OCI-LY3 (cell line): ENCODE results near the gene NPPC.

Source experiments
- H2AFZ ChIP-seq: fragments of 200-600, 300-600 bp; shearing (Covaris generic); 2 replicates; pipeline ENCODE4 v1.6.0; 2014; ENCODE audit warnings: antibody characterized with exemption, low read depth, low read length
- H3K27ac ChIP-seq: fragments of 200-600, 300-600 bp; sonication (generic); 2 replicates; pipeline ENCODE4 v1.5.1; 2014; ENCODE audit warnings: mild to moderate bottlenecking, low read length, moderate library complexity, mixed read lengths
- H3K27me3 ChIP-seq: fragments of 200-600, 300-600 bp; sonication (generic); 2 replicates; pipeline ENCODE4 v1.6.1; 2014; ENCODE audit warnings: low read depth, low read length, mixed read lengths
- H3K36me3 ChIP-seq: fragments of 200-600, 300-600 bp; sonication (generic); replicated peaks from 2 replicates; pipeline ENCODE3; 2014; ENCODE audit warnings: low read depth, low read length, mixed read lengths
- H3K4me1 ChIP-seq: fragments of 300-600, 200-600 bp; sonication (generic); 2 replicates; pipeline ENCODE4 v1.6.1; 2014; ENCODE audit warnings: low read length, mixed read lengths
- H3K4me2 ChIP-seq: fragments of 200-600, 300-600 bp; sonication (generic); 2 replicates; pipeline ENCODE4 v1.6.1; 2014; ENCODE audit warnings: low read length, mixed read lengths
- H3K4me3 ChIP-seq: fragments of 300-600, 200-600 bp; sonication (generic); 2 replicates; pipeline ENCODE4 v1.5.1; 2014; ENCODE audit warnings: antibody characterized with exemption, mild to moderate bottlenecking, low read length, moderate library complexity
- H3K79me2 ChIP-seq: fragments of 300-600, 200-600 bp; shearing (Covaris generic); 2 replicates; pipeline ENCODE4 v1.6.1; 2014; ENCODE audit warnings: mild to moderate bottlenecking, low read length, mixed read lengths
- H3K9ac ChIP-seq: fragments of 300-600, 200-600 bp; shearing (Covaris generic); 2 replicates; pipeline ENCODE4 v1.6.0; 2014; ENCODE audit warnings: mild to moderate bottlenecking, low read length, moderate library complexity
- H3K9me3 ChIP-seq: fragments of 200-600, 300-600 bp; shearing (Covaris generic); 2 replicates; pipeline ENCODE4 v1.6.1; 2014; ENCODE audit warnings: low read length, mixed read lengths; ENCODE audit not compliant: insufficient read depth
- H4K20me1 ChIP-seq: fragments of 200-600, 300-600 bp; sonication (generic); 2 replicates; pipeline ENCODE4 v1.6.1; 2016; ENCODE audit warnings: low read length, mixed read lengths; ENCODE audit not compliant: insufficient read depth
- CTCF ChIP-seq: fragments of 200-600, 300-600 bp; sonication (generic); IDR thresholded peaks from 2 replicates; pipeline ENCODE4 v1.5.1; 2014; ENCODE audit warnings: antibody characterized with exemption, low read length, low read depth
- EZH2phosphoT487 ChIP-seq: fragments of 200-600 bp; shearing (Covaris generic); IDR thresholded peaks from 2 replicates; pipeline ENCODE4 v1.6.1; 2018; ENCODE audit warnings: antibody characterized with exemption, mixed run types, low read depth

Gene NPPC

GRCh38 chr2:231929961-231930592 lies 3.9 kb upstream of the NPPC start:
- H4K20me1 ChIP-seq, result no peaks in the 10 kb centered on the region
- H3K9me3 ChIP-seq, result no peaks in the 10 kb centered on the region
- TF ChIP-seq CTCF (peak; percentile 47), EZH2phosphoT487 (no peak)
- H3K27me3 ChIP-seq, result no peaks in the 10 kb centered on the region; the same call in 1 of the 2 replicates
- no peak overlapping the region for H3K4me2 ChIP-seq
- H3K4me3 ChIP-seq, result no peak overlapping the region
- no peaks in the 10 kb centered on the region for H3K36me3 ChIP-seq
- H3K4me1 ChIP-seq, result no peaks in the 10 kb centered on the region
- H3K9ac ChIP-seq, result no peak overlapping the region
- no peaks in the 10 kb centered on the region for H3K79me2 ChIP-seq
- H2AFZ ChIP-seq, result no peak overlapping the region
- H3K27ac ChIP-seq, result no peak overlapping the region

- H3K27me3 ChIP-seq, result no peaks in the 10 kb centered on the region; the same call in 1 of the 2 replicates
- no peaks in the 10 kb centered on the region for H3K79me2 ChIP-seq
- no peak overlapping the region for H3K9ac ChIP-seq
- no peaks in the 10 kb centered on the region for H3K9me3 ChIP-seq
- TF ChIP-seq CTCF, result no peak
- TF ChIP-seq EZH2phosphoT487, result no peak
- no peak overlapping the region for H3K4me2 ChIP-seq
- no peak overlapping the region for H3K27ac ChIP-seq
- H3K4me1 ChIP-seq, result no peaks in the 10 kb centered on the region
- H4K20me1 ChIP-seq, result no peaks in the 10 kb centered on the region
- H2AFZ ChIP-seq, result no peak overlapping the region
- H3K4me3 ChIP-seq, result no peak overlapping the region
- H3K36me3 ChIP-seq, result no peaks in the 10 kb centered on the region
Observed at GRCh38 chr2:231928901-231929725, 2.9 kb upstream of the NPPC start.

GRCh38 chr2:231928481-231928880 lies 2.3 kb upstream of the NPPC start:
- Histone ChIP-seq H3K4me1 (no peaks in the 10 kb centered on the region), H2AFZ (no peak overlapping the region), H3K27ac (no peak overlapping the region), H3K4me3 (no peak overlapping the region), H3K79me2 (no peaks in the 10 kb centered on the region), H3K9ac (no peak overlapping the region), H3K9me3 (no peaks in the 10 kb centered on the region), H3K4me2 (no peak overlapping the region), H4K20me1 (no peaks in the 10 kb centered on the region), H3K36me3 (no peaks in the 10 kb centered on the region), H3K27me3 (no peaks in the 10 kb centered on the region; the same call in 1 of the 2 replicates)
- TF ChIP-seq CTCF (no peak), EZH2phosphoT487 (no peak)

- Histone ChIP-seq H3K9me3 (no peaks in the 10 kb centered on the region), H3K79me2 (no peaks in the 10 kb centered on the region), H3K27ac (no peak overlapping the region), H3K36me3 (no peaks in the 10 kb centered on the region), H3K27me3 (no peaks in the 10 kb centered on the region), H3K9ac (no peak overlapping the region), H3K4me3 (no peak overlapping the region), H3K4me2 (no peak overlapping the region), H2AFZ (no peak overlapping the region), H3K4me1 (no peaks in the 10 kb centered on the region), H4K20me1 (no peaks in the 10 kb centered on the region)
- TF ChIP-seq CTCF, result no peak
- no peak for TF ChIP-seq EZH2phosphoT487
Observed at GRCh38 chr2:231927566-231927890, 1.3 kb upstream of the NPPC start.
